ENCODE measurements around the gene WIPF1. TPM values are rescaled to one million over a fixed set of nuclear protein-coding genes. Genes with fewer than 3 reads are reported as not detected.

WIPF1 gene
- total and polyA plus RNA-seq, 2 of the 13 experiments (the other 11 are each of a cell fraction or from before 2014, with no cell fraction given), result 0.01 TPM; not detected in 1

- TF ChIP-seq SNAPC4 (CRISPR knock-in tag; IDR thresholded peaks at IDR 0.05), result no peak
- no peak for TF ChIP-seq ZNF503 (CRISPR knock-in tag; IDR thresholded peaks at IDR 0.05)
- TF ChIP-seq TBP (CRISPR knock-in tag; IDR thresholded peaks at IDR 0.05), result no peak
- no peak for TF ChIP-seq ZNF33A (CRISPR knock-in tag; IDR thresholded peaks at IDR 0.05; ENCODE audit: borderline replicate concordance)
- TF ChIP-seq TOE1 (CRISPR knock-in tag; IDR thresholded peaks at IDR 0.05), result no peak
- TF ChIP-seq ATF1 (CRISPR knock-in tag; IDR thresholded peaks at IDR 0.05), result no peak
- TF ChIP-seq CREB3 (CRISPR knock-in tag; IDR thresholded peaks at IDR 0.05), result no peak
- TF ChIP-seq, protein P1, sequence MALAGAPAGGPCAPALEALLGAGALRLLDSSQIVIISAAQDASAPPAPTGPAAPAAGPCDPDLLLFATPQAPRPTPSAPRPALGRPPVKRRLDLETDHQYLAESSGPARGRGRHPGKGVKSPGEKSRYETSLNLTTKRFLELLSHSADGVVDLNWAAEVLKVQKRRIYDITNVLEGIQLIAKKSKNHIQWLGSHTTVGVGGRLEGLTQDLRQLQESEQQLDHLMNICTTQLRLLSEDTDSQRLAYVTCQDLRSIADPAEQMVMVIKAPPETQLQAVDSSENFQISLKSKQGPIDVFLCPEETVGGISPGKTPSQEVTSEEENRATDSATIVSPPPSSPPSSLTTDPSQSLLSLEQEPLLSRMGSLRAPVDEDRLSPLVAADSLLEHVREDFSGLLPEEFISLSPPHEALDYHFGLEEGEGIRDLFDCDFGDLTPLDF (CRISPR knock-in tag; IDR thresholded peaks at IDR 0.05), result no peak
- no peak for TF ChIP-seq NKX3-1 (CRISPR knock-in tag; IDR thresholded peaks at IDR 0.05)
Measured at GRCh38 chr2:174594456-174594855, 3.1 kb downstream of the WIPF1 start (continued).
